HG03159 (cell line): Measurements from ENCODE around the gene CFC1B.
"Not testable (repeated sequence)": the region's sequence is repeated elsewhere in the genome, so short reads cannot be mapped to it uniquely, and the experiment has no call there.

Experiments used
- ATAC-seq: cut with Tn5 transposase; IDR thresholded peaks from one replicate; pipeline ENCODE4 v1.9.1; 2021; ENCODE audit warnings: mild to moderate bottlenecking, moderate library complexity; ENCODE audit not compliant: unreplicated experiment

Gene CFC1B

GRCh38 chr2:130556441-130556840 is 35.4 kb downstream of the CFC1B start:
- not testable (repeated sequence) for ATAC-seq

GRCh38 chr2:130566165-130566564 is 45.1 kb downstream of the CFC1B start:
- ATAC-seq = not testable (repeated sequence)

- ATAC-seq = not testable (repeated sequence)
Measured at GRCh38 chr2:130571929-130572328, 50.9 kb downstream of the CFC1B start.

- not testable (repeated sequence) for ATAC-seq
Measured at GRCh38 chr2:130574230-130574629, 53.2 kb downstream of the CFC1B start.

DNA sequence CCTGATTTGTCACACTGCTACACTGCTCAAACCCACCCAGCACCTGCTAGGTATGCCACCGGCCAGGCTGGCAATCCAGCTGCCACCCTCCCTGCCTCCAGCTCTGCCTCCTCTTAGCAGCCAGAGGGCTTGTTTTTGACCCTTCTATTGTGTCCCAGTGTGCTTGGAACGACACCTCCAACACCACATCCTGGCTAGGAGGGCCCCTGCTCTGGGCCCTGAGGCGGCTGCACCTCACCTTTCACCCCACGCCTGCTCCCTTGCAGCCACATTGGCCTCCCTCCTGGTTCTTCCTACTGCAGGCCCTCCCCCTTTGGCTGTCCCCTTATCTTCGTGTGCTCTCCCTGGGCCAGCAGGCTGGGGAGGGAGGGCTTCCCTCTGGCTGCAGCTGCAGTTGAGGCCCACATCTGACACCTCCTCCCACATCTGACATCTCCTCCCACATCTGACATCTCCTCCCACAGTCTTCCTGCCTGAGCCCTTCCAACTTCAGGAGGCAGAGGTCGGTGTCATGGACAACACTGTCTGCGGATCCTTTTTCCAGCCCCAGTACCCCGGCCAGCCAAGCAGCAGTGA is 55.3 kb downstream of the CFC1B start:
- not testable (repeated sequence) for ATAC-seq

DNA sequence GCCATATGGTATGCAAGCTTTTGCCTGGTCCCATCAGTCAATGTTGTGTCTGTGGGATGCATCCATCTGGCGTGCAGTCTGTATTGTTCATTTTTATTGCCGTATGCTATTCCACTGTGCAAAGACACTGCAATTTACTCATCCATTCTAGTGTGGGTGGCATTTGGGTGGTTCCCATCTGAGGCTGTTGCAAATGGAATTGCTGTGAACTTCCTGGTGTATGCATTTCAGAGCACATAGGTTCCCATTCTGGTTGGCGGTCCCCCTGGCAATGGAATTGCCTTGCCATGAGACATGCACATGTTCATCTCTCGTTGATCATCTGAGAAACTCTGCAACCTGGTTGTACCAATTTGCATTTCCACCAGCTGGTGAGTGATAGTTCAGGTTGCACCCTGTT is 56.5 kb downstream of the CFC1B start:
- not testable (repeated sequence) for ATAC-seq
